Stimulated activated CD4-positive, alpha-beta T cell treated with anti-CD3 and anti-CD28 coated beads, Interleukin-1b, Interleukin-23, amount 100 ng/mL, for 24 hours (primary cell): ENCODE measurements around the gene MFAP3.
"Not testable (repeated sequence)": the region's sequence is repeated elsewhere in the genome, so short reads cannot be mapped to it uniquely, and the experiment has no call there.

Experiments
- DNase-seq, 4 experiments: peaks; one replicate each; pipeline ENCODE4 v3.0.0-alpha.2; 2020; ENCODE audit warnings: low read depth in 4 of 4, low spot score in 1 of 4

Gene MFAP3

DNA sequence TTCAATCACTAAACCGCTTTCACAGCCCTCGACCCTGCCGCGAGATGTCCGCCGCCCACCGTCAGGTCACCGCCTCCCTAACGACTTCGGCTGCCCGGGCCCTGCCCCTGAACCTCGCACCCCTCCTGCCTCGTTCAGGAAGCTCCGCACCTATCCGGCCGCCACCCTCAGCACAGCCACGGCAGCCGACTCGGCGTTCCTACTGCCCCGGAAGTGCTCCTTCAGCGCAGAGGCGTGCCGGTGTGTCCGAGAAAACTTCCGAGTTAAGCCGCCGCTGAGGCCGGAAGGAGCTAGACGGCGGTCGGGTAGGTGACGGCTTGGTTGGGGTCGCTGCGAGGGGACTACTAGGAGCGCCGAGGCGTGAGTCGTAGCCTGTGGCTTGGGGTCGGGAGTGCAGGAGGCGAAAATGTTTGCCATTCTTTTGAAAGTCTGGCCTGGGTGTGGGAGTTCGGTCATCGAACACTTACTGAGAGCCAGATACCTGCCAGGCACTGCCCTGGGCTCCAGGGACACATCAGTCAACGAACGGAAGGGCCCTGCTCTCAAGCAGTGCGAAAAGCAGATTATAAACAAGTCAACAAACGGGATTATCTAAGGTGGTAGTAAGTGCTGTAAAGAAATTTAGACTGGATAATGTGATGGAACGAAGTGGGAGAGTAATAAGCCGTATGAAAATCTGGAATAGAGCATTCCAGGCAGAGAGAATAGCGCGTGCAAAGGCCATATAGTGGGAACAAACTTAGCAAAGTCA is at the start of gene MFAP3, which contains the start of gene FAM114A2:
Gene MFAP3, plus strand, starts transcription at position 261 of the 751 bp plus-strand sequence. CDS start 10,756 bp downstream, outside the sequence.
Gene FAM114A2, minus strand, starts transcription at position 204 of the 751 bp plus-strand sequence. CDS start 3,957 bp downstream, outside the sequence.
- DNase-seq, result peak; percentile 70 to 82 (median 78)

DNA sequence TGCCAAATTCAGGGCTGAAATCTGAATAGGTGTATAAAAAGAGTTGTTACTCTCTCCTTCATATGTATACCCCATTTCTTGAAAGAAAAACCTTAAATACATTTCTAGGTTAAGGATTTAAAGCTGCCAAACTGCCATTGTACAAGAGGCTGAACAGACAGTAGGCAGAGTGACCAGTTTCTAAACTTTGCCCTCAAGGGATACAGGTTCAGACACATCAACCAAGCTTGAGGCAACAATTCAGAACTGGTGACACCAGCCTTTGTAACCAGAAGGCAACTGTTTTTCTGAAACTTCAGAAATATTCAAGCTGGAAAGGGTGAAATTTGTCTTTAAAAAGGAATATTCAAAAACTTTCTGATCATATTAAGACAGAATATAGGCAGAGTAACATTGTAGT is 47.6 kb upstream of the MFAP3 start:
- no peak for DNase-seq

DNA sequence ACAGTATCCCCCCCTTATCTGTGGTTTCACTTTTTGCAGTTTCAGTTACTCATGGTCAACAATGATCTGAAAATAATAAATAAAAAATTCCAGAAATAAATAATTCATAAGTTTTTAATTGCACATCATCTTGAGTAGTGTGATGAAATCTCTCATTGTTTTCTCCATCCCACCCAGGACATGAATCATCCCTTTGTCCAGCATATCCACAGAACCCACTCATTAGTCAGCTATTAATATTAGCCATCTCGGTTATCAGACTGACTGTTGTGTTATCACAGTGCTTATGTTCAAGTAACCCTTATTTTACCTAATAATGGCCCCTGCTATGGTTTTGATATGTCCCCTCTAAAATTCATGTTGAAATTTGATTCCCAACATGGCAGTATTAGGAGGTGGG is 40.8 kb upstream of the MFAP3 start:
- DNase-seq, result no peak

DNA sequence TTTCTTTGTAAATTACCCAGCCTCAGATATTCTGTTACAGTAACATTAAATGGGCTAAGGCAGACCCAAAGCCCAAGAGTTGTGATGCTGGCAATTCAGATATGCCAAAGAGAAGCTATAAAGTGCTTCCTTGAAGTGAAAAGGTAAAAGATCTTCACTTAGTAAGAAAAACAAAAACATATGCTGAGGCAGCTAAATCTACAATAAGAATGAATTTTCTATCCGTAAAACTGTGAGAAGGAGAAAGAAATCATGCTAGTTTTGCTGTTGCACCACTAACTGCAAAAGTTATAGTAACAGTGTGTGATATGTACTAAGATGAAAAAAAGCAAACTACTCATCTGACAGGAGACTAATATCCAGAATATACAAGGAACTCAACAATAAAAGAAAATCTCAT is 40.0 kb upstream of the MFAP3 start:
- no peak for DNase-seq

DNA sequence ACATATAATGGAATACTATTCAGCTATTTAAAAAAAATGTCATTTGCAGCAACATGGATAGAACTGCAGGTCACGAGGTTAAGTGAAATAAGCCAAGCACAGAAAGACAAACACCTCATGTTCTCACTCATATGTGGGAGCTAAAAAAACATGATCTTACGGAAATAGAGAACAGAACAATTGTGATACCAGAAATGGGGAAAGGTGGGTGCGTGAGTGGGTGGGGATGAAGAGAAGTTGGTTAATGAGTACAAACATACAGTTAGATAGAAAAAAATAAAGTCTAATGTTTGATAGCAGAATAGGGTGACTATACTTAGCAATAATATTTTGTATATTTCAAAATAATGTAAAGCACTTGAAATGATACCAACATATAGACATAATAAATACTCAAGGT is 38.8 kb upstream of the MFAP3 start:
- DNase-seq, result no peak

DNA sequence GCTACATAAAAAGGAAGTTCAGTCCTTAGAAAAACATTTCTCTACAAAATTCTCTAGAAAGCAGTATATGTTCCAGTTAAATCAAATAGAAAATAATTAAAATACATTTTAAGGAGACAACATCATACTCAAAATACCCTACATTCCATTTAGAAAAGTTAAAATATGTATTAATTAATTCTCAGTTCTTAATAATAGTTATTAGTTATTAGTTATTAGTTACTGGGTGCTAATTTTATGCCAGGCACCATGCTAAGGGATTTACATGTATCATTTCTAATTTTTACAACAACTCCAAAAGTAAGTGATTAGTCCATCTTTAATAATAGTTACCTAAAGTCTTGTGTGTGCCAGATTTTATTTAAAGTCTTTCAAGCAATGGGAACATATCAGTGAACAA is 38.1 kb upstream of the MFAP3 start:
- DNase-seq, result no peak

DNA sequence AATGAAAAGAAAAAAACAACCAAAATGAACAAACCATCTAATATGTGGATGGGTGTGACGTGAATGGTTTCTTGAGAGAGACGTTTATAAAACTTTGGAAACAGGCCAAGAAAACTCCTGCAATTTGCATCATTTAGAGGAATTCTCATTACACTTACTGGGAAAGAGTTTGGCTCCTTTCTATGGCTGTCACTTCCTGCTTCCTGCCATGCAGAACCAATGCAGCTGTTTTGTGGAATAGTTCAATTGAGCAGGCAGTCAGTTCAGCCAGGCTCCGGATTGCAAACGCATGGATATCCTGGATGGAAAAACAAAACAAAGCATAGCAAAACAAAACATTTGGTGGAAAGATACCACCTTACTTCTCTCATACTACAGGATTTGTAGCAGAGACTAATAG is 36.7 kb upstream of the MFAP3 start:
- no peak for DNase-seq

DNA sequence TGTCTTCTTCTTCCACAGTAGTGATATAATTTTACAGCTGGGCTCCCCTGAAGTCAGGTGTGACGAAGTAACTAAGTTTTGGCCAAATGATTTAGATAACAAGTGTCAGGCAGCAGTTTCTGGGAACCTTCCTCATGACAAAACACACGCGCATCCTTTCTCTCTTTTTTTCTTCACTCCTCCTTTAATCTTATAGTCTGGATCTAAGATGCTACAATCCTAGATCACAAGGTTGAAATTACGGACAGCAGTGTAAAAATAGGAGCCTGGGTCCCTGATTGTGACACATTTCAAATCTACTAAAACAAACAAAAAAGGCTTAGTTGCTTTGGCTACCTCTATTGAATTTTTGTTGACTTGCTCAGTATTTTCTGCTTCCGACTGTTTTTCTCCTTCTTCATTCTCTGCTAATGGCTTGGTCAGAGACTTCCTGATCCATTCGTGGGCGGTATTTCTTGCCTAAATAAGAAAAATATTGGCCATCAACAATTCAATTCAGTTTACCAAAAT is 36.2 kb upstream of the MFAP3 start:
- no peak for DNase-seq

DNA sequence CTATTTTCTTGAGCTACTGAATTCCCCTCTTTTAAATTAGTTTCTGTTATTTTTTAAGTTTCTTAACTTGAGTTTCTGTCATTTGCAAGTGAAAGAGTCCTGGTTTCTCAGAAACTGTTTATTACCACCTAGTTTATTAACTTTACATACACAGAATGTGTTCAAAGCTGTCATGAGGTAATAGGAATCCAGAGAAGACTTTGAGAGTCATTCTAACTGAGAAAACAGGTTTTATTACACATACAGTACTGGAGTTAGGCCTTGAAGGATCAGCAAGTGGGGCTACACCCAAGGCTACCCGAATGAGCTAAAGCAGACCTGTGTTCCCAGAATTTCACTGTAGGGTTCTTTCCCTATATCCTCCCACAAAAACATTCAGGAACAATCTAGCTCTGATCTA is 33.1 kb upstream of the MFAP3 start:
- no peak for DNase-seq

DNA sequence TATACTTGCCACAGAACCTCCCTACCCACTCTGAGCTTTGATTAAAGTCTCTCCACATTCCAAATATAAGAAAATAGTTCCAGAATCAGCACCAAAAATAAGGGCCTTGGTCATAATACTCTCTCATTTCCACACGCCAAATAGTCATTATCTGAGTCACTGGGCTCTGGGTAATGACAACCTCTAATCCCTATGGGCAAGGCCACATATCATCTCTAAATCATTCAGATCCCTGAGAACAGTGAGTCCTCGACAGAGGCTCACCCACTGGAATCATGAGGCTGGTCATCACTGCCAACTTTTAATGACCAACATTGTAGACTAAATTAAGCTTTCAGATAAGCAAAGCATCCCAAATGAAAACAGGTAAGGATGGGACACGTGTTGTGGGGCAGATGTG is 28.1 kb upstream of the MFAP3 start:
- DNase-seq, result no peak

DNA sequence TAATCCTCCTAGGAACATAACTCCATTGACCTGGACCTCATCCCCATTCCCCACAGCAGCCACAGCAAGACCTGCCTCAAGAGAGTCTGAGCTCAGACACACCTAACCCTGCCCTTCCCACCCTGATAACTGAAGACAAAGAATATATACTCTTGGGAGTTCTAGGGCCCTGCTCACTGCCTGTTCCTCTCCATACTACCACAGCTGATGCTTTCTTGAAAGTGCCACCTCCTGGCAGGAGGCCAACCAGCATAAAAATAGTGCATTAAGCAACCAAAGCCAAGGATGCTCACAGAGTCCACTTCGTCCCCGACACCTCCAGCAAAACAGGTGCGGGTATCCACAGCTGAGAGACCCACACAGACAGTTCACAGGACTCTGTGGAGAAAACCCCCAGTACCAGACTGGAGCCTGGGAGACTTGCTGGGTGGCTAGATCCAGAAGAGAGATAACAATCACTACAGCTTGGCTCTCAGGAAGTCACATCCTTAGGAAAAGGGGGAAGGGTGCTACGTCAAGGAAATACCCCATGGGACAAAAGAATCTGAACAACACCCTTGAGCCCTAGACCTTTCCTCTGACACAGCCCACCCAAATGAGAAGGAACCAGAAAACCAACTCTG is 23.6 kb upstream of the MFAP3 start:
- no peak for DNase-seq

DNA sequence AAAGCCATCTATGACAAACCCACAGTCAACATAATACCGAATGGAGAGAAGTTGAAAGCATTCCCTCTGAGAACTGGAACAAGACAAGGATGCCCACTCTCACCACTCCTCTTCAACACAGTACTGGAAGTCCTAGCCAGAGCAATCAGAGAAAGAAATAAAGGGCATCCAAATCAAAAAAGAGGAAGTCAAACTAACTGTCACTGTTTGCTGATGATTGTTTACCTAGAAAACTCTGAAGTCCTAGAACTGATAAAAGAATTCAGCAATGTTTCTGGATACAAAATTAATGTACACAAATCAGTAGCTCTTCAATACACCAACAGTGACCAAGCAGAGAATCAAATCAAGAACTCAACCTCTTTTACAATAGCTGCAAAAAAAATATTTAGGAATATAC is 19.8 kb upstream of the MFAP3 start:
- DNase-seq, result not testable (repeated sequence)

DNA sequence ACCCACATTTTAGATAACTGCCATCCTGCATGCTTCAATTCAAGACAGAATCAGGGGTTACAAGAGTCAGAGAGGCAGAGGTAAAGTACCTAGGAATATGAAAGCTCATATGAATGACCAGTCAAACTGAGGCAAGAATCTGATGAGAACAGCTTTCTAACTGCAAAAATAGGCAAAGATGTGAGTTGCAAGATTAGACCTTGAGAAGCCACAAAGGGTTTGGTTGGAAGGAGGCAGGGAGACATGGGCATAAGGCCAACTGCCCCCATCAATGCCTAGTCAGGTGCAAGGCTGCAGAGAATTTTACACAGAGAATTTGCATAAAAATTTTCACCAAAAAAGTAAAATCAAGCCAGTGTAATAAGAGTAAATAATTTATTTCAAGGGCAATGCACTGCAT is 12.8 kb upstream of the MFAP3 start:
- DNase-seq, result no peak

DNA sequence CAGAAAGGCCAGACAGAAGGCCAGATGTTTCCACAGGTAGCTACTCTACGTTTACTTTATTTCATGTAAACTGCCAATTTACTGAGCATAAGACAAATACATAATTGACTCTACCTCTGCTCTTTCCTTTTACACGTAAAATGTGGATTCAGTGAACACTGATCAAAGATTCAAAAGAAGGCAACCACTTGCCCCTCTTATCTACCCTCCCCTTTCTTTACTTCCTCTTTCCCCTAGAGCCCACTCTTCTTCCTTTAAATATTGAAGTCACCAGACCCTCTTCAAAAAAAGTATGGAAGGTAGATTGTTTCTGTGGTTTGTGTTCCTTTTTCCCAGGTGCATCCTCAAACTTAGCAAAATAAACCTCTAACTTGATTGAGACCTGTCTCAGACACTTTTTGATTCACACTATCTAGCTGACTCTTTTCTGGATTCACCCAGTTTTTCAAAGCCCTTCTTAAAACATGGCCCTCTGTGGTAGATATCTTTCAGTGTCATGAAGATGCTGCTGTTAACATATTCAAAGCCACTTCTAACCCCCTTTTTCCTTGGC is 6.8 kb upstream of the MFAP3 start:
- DNase-seq, result no peak

DNA sequence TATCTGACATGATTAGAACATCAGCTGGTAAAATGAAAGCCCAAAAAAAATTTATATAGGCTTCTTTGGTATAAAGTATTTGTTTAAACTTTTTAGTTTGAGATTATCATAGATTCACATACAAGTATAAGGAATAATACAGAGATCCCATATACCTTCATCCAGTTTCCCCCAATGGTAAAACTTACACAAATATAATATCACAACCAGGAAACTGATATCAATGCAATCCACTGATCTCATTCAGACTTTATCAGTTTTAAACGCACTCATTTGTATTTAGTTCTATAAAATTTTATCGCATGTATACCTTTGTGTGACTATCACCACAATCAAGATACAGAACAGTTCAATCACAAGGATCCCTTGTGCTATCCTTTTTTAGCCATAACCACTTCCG is 3.8 kb upstream of the MFAP3 start:
- DNase-seq, result no peak

DNA sequence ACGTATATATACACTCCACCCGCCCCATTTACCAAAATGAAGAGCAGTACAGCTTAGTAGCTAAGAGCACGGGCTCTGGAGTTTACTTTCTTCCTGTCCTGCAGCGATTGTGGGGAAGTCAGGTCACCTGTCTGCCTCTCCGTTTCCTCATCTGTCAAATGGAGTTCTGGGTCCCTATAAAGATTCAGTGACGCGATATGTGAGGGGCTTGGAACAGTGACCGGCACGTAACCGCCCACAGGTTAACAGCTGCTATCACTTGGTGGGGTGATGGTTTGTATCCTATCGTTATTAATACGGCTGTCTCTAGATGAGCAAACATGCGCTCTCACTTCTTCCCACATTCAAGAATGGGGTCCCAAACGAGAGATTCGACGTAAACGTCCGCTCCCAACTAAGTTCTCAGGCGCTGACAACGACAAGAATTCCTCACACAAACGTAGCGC is 483 bp upstream of the MFAP3 start:
- DNase-seq, result peak in 3 of 4 experiments; percentile 9 to 14 (median 9)

DNA sequence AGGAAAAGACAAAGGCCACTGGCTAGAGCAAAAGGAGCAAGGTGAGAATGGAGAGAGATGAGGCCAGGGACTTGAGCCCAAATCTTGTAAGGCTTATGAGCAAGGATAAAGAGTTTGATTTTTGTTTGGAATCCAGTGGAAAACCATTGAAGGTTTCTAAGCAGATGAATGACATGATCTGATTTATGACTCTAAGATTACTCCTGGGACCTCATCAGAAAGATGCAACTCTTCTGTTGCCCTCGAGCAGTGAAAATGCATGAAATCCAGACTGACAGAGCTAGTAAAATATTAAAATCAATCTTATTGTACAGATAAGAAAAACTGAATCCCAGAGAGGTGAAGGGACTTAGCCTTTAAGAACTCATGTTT is 677 bp downstream of the MFAP3 start:
- DNase-seq, result no peak

DNA sequence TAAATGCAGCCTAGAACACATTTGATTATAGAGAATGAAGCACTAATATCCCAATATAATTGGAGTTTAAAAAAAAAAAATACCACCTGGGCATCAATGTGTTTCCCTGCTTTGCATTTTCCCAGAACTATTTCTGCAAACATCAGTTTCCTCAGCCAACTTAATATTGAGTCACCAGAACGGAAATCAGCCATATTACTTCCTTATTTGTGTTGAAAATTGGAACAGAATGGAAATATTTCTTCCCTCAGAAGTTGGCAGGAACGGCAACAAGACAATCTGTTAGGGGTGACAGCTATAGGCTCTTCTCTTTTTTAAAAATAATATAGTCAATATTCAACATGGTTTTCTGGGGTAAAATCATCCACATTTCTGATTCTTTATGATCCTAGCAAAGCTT is 4.0 kb downstream of the MFAP3 start:
- no peak for DNase-seq

DNA sequence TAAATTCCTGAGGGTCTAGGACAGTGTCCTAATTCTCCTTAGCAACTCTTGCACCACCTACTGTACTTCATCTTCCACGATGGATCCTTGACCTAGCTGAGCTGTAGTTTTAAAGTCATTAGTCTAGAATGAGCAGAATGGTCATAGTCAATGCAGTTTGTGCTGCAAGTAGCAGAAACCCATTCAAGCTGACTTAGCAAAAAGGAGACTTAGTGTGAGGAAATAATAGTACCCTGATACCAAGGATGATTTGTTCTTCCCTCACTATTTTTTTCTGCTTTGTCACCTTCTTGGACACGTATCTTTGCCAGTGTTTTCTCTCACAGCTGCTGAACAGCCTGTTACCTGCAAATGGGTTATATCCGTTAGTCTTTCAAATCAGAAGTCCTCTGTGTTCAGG is 5.3 kb downstream of the MFAP3 start:
- DNase-seq, result no peak

DNA sequence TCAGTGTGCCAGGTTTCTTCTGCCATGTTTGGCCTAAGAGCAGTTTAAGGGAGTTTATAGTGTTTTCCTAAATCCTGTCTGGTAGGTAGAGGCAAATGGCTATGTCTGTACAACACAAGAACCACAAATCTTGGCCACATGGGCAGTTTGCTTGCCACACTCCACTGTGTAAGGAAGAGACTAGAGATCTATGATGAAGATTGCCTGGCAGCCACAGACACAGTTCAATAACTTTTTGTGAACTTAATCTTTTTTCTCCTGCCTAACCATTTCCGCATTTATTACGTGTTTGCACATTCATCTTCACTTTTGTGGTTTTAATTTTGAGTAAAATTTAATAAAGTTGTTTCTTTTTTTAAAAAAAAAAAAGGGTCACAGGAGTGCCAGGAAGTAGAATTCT is 5.8 kb downstream of the MFAP3 start:
- DNase-seq, result no peak

DNA sequence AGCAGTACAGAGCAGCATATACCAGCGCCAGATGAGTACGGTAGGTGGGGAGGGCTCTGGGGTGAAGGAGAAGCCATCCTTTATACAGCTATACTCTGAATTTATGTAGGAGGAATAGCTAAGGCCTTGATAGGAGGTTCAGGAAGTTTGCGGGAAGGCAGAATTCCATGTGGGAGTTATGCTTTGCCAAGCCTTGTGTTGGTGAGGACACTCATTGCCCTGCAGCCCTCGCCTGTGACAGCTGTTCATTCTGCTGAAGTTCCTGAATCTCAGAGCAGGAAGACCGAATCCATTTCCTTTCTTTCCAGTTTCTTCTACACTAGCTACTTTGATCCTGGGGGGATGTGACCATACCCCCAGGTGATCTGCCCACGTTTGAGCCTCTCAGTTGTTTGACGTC is 7.7 kb downstream of the MFAP3 start:
- DNase-seq, result no peak

DNA sequence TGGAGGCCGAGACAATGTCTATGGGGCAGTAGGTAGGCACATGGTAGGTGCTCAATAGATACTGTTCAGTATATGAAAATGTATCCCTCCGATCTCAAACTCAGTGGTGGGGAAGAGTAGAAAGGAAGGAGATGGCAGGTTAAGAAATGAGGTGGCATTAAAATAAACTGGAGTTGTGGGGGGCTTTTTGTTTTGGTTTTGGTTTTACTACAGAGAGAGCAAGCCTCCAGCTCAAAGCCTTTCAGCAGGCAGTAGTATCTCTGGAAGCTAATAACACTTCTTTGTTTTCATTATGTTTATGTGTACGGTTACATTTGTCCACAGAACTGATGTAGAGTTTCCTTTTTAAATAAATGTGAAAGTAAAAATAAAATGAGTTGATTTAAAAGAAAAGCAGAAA is 8.6 kb downstream of the MFAP3 start:
- DNase-seq, result no peak
